HG02973 (cell line): ENCODE measurements around the gene SGO1.
A peak's percentile ranks its signal among the peaks of the same experiment; 100 is the strongest.

Experiments
- ATAC-seq: cut with Tn5 transposase; IDR thresholded peaks from one replicate; pipeline ENCODE4 v1.9.1; 2021; ENCODE audit warnings: moderate library complexity; ENCODE audit not compliant: unreplicated experiment

SGO1 gene

GRCh38 chr3:20160230-20160629 lies 25.8 kb downstream of the SGO1 start:
- no peak for ATAC-seq

- no peak for ATAC-seq
Measured at GRCh38 chr3:20154928-20155327, 31.1 kb downstream of the SGO1 start.

GRCh38 chr3:20154078-20154477 lies 31.9 kb downstream of the SGO1 start:
- no peak for ATAC-seq

GRCh38 chr3:20148466-20148865 lies 37.5 kb downstream of the SGO1 start:
- no peak for ATAC-seq

- ATAC-seq = no peak
Measured at GRCh38 chr3:20147361-20147760, 38.6 kb downstream of the SGO1 start.

- no peak for ATAC-seq
Measured at GRCh38 chr3:20146301-20146700, 39.7 kb downstream of the SGO1 start.

GRCh38 chr3:20145874-20146273 lies 40.1 kb downstream of the SGO1 start:
- ATAC-seq = no peak

GRCh38 chr3:20143519-20143918 lies 42.5 kb downstream of the SGO1 start:
- no peak for ATAC-seq

- no peak for ATAC-seq
Measured at GRCh38 chr3:20142517-20142916, 43.5 kb downstream of the SGO1 start.

GRCh38 chr3:20141851-20142250 lies 44.2 kb downstream of the SGO1 start:
- no peak for ATAC-seq

GRCh38 chr3:20141316-20141715 lies 44.7 kb downstream of the SGO1 start:
- no peak for ATAC-seq

GRCh38 chr3:20140881-20141280 lies 45.1 kb downstream of the SGO1 start:
- ATAC-seq = no peak

GRCh38 chr3:20137647-20138046 lies 48.4 kb downstream of the SGO1 start:
- no peak for ATAC-seq

GRCh38 chr3:20136231-20136630 lies 49.8 kb downstream of the SGO1 start:
- ATAC-seq = no peak

GRCh38 chr3:20130106-20130505 lies 55.9 kb downstream of the SGO1 start:
- ATAC-seq = no peak

GRCh38 chr3:20128358-20128757 lies 57.6 kb downstream of the SGO1 start:
- ATAC-seq = no peak

- peak; percentile 100 for ATAC-seq
Measured at GRCh38 chr3:20125897-20126296, 60.1 kb downstream of the SGO1 start.

- ATAC-seq = no peak
Measured at GRCh38 chr3:20125289-20125688, 60.7 kb downstream of the SGO1 start.

- ATAC-seq = no peak
Measured at GRCh38 chr3:20123131-20123652, 62.8 kb downstream of the SGO1 start.

- ATAC-seq = no peak
Measured at GRCh38 chr3:20121088-20121487, 64.9 kb downstream of the SGO1 start.
